Bone marrow (tissue), 2 donors: Measurements from ENCODE around the gene EPHB4.
A peak's percentile ranks its signal among the peaks of the same experiment; 100 is the strongest.
"Not testable (repeated sequence)": the region's sequence is repeated elsewhere in the genome, so short reads cannot be mapped to it uniquely, and the experiment has no call there.

Experiments used
- DNase-seq, 2 donors: peaks; one replicate each; lab custom pipeline; 2025; lab: John Stamatoyannopoulos, UW

Gene EPHB4

GRCh38 chr7:100822236-100823139 lies 4.8 kb downstream of the EPHB4 start:
- DNase-seq: no peak

- no peak for DNase-seq
These were observed 7.7 kb downstream of the EPHB4 start for GRCh38 chr7:100819586-100819985.

DNA sequence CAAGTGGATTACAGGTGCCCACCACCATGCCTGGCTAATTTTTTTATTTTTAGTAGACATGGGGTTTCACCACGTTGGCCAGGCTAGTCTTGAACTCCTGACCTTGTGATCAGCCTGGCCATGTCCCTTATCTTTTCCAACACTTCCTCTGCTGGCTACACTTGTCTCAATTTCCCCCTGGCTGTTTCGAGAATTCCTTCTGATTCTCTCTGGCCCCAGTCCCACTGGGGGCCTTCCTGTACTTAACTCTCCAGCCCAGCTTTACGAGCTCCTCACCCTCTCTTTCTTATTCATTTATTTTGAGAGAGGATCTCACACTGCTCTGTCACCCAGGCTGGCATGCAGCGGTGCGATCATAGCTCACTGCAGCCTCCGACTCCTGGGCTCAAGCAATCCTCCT lies 8.5 kb downstream of the EPHB4 start:
- DNase-seq: no peak

DNA sequence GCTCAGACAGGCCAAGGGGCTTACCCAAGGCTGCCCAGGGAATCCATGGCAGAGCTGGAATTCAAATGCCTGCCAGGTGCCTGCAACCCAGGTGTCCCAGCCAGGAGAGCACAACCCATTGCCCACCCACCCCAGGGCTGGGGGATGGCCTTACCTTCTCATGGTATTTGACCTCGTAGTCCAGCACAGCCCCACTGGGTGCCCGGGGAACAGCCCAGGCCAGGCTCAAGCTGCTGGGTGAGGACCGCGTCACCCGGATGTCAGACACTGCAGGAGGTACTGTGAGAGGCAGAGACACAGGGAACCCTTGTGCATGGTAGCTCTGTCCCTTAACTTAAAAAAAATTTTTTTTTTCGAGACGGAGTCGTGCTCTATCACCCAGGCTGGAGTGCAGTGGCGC lies 9.0 kb downstream of the EPHB4 start:
- no peak for DNase-seq

GRCh38 chr7:100817097-100817496 lies 10.2 kb downstream of the EPHB4 start:
- no peak for DNase-seq

DNA sequence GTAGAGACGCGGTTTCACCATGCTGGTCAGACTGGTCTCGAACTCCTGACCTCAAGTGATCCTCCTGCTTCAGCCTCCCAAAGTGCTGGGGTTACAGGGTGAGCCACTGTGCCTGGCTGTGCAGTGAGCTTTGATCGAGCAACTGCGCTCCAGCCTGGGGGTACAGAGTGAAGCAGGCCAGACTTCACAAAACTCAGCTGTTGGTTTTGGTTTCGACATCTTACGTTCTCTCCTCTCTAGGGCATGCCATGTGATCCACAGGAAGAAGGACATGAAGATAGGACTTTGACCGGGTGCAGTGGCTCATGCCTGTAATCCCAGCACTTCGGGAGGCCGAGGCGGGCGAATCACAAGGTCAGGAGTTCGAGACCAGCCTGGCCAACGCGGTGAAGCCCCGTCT lies 10.8 kb downstream of the EPHB4 start:
- DNase-seq: not testable (repeated sequence)

- DNase-seq: no peak
These were observed 14.6 kb downstream of the EPHB4 start for GRCh38 chr7:100812729-100813128.

DNA sequence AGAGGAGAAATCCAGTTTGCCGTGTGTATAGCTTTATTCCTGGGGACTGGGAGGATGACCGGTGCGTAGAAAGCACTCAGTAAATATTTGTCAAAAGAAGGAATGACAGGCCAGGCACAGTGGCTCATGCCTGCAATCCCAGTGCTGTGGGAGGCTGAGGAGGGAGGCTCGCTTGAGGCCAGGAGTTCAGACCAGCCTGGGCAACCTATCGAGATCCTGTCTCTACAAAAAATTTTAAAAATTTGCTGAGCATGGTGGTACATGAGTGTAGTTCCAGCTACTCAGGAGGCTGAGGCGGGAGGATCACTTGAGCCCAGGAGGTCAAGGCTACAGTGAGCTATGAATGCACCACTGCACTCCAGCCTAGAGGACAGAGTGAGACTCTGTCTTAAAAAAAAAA lies 15.8 kb downstream of the EPHB4 start:
- DNase-seq: no peak

- no peak for DNase-seq
These were observed 18.9 kb downstream of the EPHB4 start for GRCh38 chr7:100808354-100808875.

- DNase-seq: not testable (repeated sequence)
These were observed 20.4 kb downstream of the EPHB4 start for GRCh38 chr7:100806883-100807282.

DNA sequence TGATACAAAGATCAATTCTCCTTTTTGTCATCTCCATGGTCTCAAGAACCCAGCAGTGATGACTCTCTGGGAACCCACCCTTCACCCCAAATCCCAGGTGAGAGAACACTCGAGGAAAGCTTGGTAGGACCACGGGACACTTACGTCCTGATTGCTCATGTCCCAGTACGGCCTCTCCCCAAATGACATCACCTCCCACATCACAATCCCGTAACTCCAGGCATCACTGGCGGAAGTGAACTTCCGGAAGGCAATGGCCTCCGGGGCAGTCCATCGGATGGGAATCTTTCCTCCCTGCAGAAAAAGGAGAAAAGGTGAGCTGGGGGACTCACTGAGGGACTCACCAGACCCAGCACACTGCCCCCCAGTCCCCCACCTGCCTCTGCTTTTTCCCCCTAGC lies 21.0 kb downstream of the EPHB4 start:
- no peak for DNase-seq

- no peak for DNase-seq
These were observed 22.5 kb downstream of the EPHB4 start for GRCh38 chr7:100804681-100805431.

DNA sequence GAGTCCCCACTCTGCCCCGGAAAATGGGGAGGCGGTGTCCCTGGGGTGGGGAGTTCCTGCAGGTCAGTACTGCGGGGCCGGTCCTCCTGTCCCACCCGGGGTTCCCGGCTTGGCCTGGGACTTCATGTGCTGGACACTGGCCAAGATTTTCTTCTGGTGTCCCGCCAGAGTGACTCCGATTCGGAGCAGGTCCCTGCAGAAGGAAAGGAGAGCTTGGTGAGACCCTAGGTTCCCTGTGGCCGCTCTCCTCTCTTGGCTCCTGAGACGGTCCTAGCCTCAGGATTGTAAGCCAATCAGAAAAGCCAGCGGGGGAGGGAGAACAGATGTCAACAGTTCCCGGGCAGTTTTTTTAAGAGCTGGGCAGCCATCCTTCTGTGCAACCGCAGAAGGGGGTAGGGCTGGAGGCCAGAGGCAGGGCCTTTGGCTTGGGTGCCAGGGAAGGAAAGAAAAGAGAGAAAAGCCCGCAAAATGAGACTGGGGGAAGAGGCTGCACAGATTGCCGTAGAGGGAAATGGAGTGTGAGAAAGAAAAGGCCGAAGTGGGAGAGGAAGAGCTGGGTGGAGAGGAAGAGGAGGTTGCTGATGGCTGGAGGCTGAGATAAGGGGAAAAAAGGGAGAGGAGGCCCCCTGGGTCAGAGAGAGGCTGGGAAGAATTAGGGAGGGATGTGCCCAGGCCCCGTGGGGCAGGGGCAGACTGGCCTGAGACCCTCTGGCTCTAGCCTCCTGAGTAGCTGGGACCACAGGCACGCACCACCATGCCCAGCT lies 23.7 kb downstream of the EPHB4 start:
- DNase-seq: peak; percentile 30 to 74

- no peak for DNase-seq
These were observed 24.4 kb downstream of the EPHB4 start for GRCh38 chr7:100802951-100803350.

GRCh38 chr7:100801833-100802568 lies 25.3 kb downstream of the EPHB4 start:
- DNase-seq: peak; percentile 5 to 24

DNA sequence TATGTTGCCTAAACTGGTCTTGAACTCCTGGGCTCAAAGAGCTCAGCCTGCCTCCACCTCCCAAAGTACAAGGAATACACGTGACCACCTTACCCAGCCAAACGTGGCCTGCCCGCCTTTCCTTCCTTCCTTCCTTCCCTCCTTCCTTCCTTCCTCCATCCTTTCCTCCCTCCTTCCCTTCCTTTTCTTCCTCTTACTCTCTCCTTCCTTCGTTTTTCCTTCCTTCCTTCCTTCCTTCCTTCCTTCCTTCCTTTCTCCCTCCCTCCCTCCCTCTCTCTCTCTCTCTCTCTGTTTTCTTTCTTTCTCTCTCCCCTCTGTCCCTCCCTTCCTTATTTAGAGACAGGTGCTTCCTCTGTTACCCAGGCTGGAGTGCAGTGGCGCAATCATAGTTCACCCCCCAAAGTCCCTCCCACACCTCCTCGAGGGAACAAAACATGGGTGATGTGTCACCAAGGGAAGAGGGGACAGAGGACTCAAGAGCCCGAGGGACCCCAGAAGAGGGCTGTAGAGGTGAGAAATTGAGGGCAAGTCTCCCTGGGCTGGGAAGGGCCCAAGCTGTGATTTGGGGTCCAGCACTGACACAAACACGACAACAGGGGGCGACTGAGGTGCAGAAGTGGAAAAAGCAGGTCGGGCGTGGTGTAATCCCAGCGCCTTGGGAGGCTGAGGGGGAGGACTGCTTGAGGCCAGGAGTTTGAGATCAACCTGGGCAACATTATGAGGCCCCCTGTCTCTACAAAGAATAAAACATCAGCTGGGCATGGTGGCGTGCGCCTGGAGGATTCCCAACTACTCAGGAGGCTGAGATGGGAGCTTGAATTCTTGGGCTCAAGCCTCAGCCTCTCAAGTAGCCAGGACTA lies 28.1 kb downstream of the EPHB4 start:
- DNase-seq: peak; percentile 8 to 55

DNA sequence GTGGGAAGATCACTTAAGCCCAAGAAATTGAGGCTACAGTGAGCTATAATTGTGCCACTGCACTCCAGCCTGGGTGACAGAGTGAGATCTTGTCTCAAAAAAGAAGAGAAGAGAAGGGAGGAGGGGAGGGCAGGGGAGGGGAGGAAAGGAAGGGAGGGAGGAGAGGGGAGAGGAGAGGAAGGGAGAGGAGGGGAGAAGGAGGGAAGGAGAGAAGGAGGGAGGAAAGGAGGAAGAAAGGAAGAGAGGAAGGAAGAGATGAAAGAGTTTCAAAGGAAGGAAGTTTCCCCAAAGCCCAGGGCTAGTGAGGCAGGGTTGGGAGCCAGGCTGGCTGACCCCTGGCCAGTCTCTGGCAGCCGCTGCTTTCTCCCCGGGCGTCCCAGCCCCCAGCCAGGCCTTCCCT lies 32.6 kb downstream of the EPHB4 start:
- DNase-seq: no peak

GRCh38 chr7:100793806-100794660 lies 33.3 kb downstream of the EPHB4 start:
- DNase-seq: no peak

GRCh38 chr7:100791881-100792666 lies 35.2 kb downstream of the EPHB4 start:
- no peak for DNase-seq
